IMR-90 (cell line): ENCODE measurements around the gene CD46. TPM values are rescaled to one million over a fixed set of nuclear protein-coding genes. Genes with fewer than 3 reads are reported as not detected.

Experiments
- ATAC-seq: fragments of 200-7000 bp; cut with Tn5 transposase; 2 replicates; pipeline ENCODE4 v1.9.1; 2020; ENCODE audit warnings: low read depth, mild to moderate bottlenecking, moderate library complexity
- BruUV-seq: library from RNA; stranded (reverse); fragments of 400-500 nt; replicated peaks from 2 replicates; lab custom pipeline; 2021; lab: Mats Ljungman, UMichigan
- CTCF ChIA-PET: fragments of 300-600 bp; formaldehyde crosslinking; extraction: SDS; loops from one replicate; lab custom pipeline; 2021; ENCODE audit warnings: antibody characterized with exemption; lab: Yijun Ruan, JAX
- POLR2A ChIA-PET: fragments of 300-600 bp; sonication (Branson Sonifier 250); formaldehyde crosslinking; loops from one replicate; lab custom pipeline; 2022; ENCODE audit warnings: antibody characterized with exemption; ENCODE audit not compliant: unreplicated experiment; lab: Charles Lee
- DNase-seq: peaks from one replicate; pipeline ENCODE4 v3.0.0; 2013
- H2AFZ ChIP-seq: replicated peaks from 2 replicates; pipeline ENCODE3; 2013; ENCODE audit warnings: low read length, mild to moderate bottlenecking; ENCODE audit not compliant: poor library complexity
- H2AK5ac ChIP-seq: 2 replicates; pipeline ENCODE4 v1.6.1; 2013; ENCODE audit warnings: low read depth, low read length, inconsistent platforms
- H2AK9ac ChIP-seq: replicated peaks from 2 replicates; pipeline ENCODE3; 2013; ENCODE audit warnings: mild to moderate bottlenecking, low read depth, low read length, moderate library complexity; ENCODE audit not compliant: poor library complexity
- H2BK120ac ChIP-seq: 2 replicates; pipeline ENCODE4 v1.6.1; 2013; ENCODE audit warnings: low read depth, low read length, inconsistent platforms
- H2BK15ac ChIP-seq: 3 replicates; pipeline ENCODE4 v1.6.1; 2013; ENCODE audit warnings: low read depth, low read length, inconsistent platforms
- H2BK20ac ChIP-seq: 2 replicates; pipeline ENCODE4 v1.6.1; 2013; ENCODE audit warnings: low read depth, mild to moderate bottlenecking, inconsistent platforms, low read length, moderate library complexity
- H2BK5ac ChIP-seq: 2 replicates; pipeline ENCODE4 v1.6.1; 2013; ENCODE audit warnings: mild to moderate bottlenecking, low read depth, low read length, inconsistent platforms; ENCODE audit not compliant: poor library complexity, severe bottlenecking
- H3K14ac ChIP-seq: replicated peaks from 2 replicates; pipeline ENCODE4 v1.6.1; 2013; ENCODE audit warnings: low read depth, low read length, inconsistent platforms
- H3K18ac ChIP-seq: 2 replicates; pipeline ENCODE4 v1.6.1; 2013; ENCODE audit warnings: low read depth, low read length, control low read depth
- H3K23ac ChIP-seq: 2 replicates; pipeline ENCODE4 v1.6.1; 2013; ENCODE audit warnings: low read depth, low read length, inconsistent platforms
- H3K27ac ChIP-seq: 2 replicates; pipeline ENCODE4 v1.5.1; 2013; ENCODE audit warnings: mild to moderate bottlenecking, control low read depth, low read length; ENCODE audit not compliant: insufficient read depth
- H3K27me3 ChIP-seq: 2 replicates; pipeline ENCODE4 v1.6.1; 2013; ENCODE audit warnings: low read length; ENCODE audit not compliant: control insufficient read depth, insufficient read depth
- H3K36me3 ChIP-seq: 2 replicates; pipeline ENCODE4 v1.6.1; 2013; ENCODE audit warnings: low read length, mixed read lengths; ENCODE audit not compliant: control insufficient read depth, insufficient read depth
- H3K4ac ChIP-seq: 2 replicates; pipeline ENCODE4 v1.6.1; 2013; ENCODE audit warnings: low read depth, low read length, inconsistent platforms
- H3K4me1 ChIP-seq: 2 replicates; pipeline ENCODE4 v1.6.1; 2013; ENCODE audit warnings: low read length, mixed read lengths; ENCODE audit not compliant: control insufficient read depth, insufficient read depth
- H3K4me2 ChIP-seq: 2 replicates; pipeline ENCODE4 v1.6.1; 2013; ENCODE audit warnings: low read depth, mild to moderate bottlenecking, control low read depth, low read length, moderate library complexity
- H3K4me3 ChIP-seq: 2 replicates; pipeline ENCODE4 v1.5.1; 2013; ENCODE audit warnings: low read depth, mild to moderate bottlenecking, control low read depth, low read length, moderate library complexity; ENCODE audit not compliant: insufficient read depth
- H3K56ac ChIP-seq: 2 replicates; pipeline ENCODE4 v1.6.1; 2013; ENCODE audit warnings: low read length, inconsistent platforms; ENCODE audit not compliant: insufficient read depth; ENCODE audit errors: extremely low read depth
- H3K79me1 ChIP-seq, 2 experiments: 2 replicates each; pipeline ENCODE4 v1.6.1; 2013; ENCODE audit warnings: low read length in 2 of 2, inconsistent platforms in 1 of 2, low read depth in 1 of 2
- H3K9ac ChIP-seq: 2 replicates; pipeline ENCODE4 v1.6.1; 2013; ENCODE audit warnings: low read depth, low read length, control low read depth
- H3K9me1 ChIP-seq: 2 replicates; pipeline ENCODE4 v1.6.1; 2013; ENCODE audit warnings: low read length, inconsistent platforms; ENCODE audit not compliant: insufficient read depth
- H3K9me3 ChIP-seq: 2 replicates; pipeline ENCODE4 v1.6.1; 2013; ENCODE audit warnings: low read length; ENCODE audit not compliant: control insufficient read depth, insufficient read depth
- H4K20me1 ChIP-seq: 2 replicates; pipeline ENCODE4 v1.6.1; 2013; ENCODE audit warnings: low read length, inconsistent platforms; ENCODE audit not compliant: insufficient read depth
- H4K5ac ChIP-seq: 2 replicates; pipeline ENCODE4 v1.6.1; 2013; ENCODE audit warnings: mild to moderate bottlenecking, low read depth, low read length, control low read depth
- H4K8ac ChIP-seq, 2 experiments: 2 replicates each; pipeline ENCODE4 v1.6.1; 2013; ENCODE audit warnings: low read depth in 2 of 2, low read length in 2 of 2, control low read depth in 1 of 2, inconsistent platforms in 1 of 2
- H4K91ac ChIP-seq: 2 replicates; pipeline ENCODE4 v1.6.1; 2013; ENCODE audit warnings: low read depth, low read length, inconsistent platforms; ENCODE audit not compliant: insufficient read depth
- BHLHE40 ChIP-seq: fragments of 150-350 bp; IDR thresholded peaks from 2 replicates; pipeline ENCODE4 v1.6.1; 2016; ENCODE audit warnings: mild to moderate bottlenecking, low read depth, low read length
- CEBPB ChIP-seq: IDR thresholded peaks from 2 replicates; pipeline ENCODE4 v1.6.1; 2012; ENCODE audit warnings: low read depth, low read length, improper control_type of control experiment
- CTCF ChIP-seq: conservative IDR thresholded peaks from 2 replicates; pipeline ENCODE4 v1.5.1; 2012; ENCODE audit warnings: mild to moderate bottlenecking, low read depth, low read length, improper control_type of control experiment
- MAFK ChIP-seq: IDR thresholded peaks from 2 replicates; pipeline ENCODE4 v1.6.1; 2012; ENCODE audit warnings: low read depth, low read length, improper control_type of control experiment
- MAZ ChIP-seq: IDR thresholded peaks from 2 replicates; pipeline ENCODE4 v1.6.1; 2012; ENCODE audit warnings: low read depth, mild to moderate bottlenecking, low read length, improper control_type of control experiment, moderate library complexity, borderline replicate concordance
- NFE2L2 ChIP-seq: fragments of 150-350 bp; IDR thresholded peaks from 2 replicates; pipeline ENCODE4 v1.6.1; 2016; ENCODE audit warnings: low read depth, mild to moderate bottlenecking, low read length
- POLR2A ChIP-seq: IDR thresholded peaks from 2 replicates; pipeline ENCODE4 v1.6.1; 2012; ENCODE audit warnings: mild to moderate bottlenecking, low read depth, low read length
- RCOR1 ChIP-seq: IDR thresholded peaks from 2 replicates; pipeline ENCODE4 v1.6.1; 2012; ENCODE audit warnings: mild to moderate bottlenecking, low read length, improper control_type of control experiment; ENCODE audit not compliant: insufficient replicate concordance
- RFX5 ChIP-seq: IDR thresholded peaks from 2 replicates; pipeline ENCODE4 v1.8.0; 2012; ENCODE audit warnings: low read depth, mild to moderate bottlenecking, low read length, moderate library complexity
- USF2 ChIP-seq: fragments of 150-350 bp; IDR thresholded peaks from 2 replicates; pipeline ENCODE4 v1.6.1; 2017; ENCODE audit warnings: mild to moderate bottlenecking, antibody characterized with exemption, low read length, low read depth
- WGBS, 2 experiments: methylation state at CpG; one replicate each; pipeline versions ENCODE4 v1.1.5 to v1.1.7; 2013; ENCODE audit warnings: missing lambda C conversion rate in 2 of 2; ENCODE audit not compliant: insufficient read length in 1 of 2; ENCODE audit errors: extremely low coverage in 2 of 2; 5-methylcytosine and 5-hydroxymethylcytosine counted together
- dilution Hi-C: fragments of 300-500 bp; cut with HindIII; formaldehyde crosslinking; loops from one replicate; pipeline ENCODE4 v1.14.3; 2018; ENCODE audit warnings: low sequenced_read_pairs; ENCODE audit not compliant: unreplicated experiment
- in situ Hi-C: fragments of 300-500 bp; cut with MboI; formaldehyde crosslinking; loops from 3 replicates; pipeline ENCODE4 v1.14.3; 2019; ENCODE audit warnings: low sequenced_read_pairs, inconsistent platforms, mixed read lengths
- intact Hi-C: fragments of 100-400 bp; cut with micrococcal nuclease; formaldehyde crosslinking; loops from 2 replicates; pipeline ENCODE4 v1.10.0; 2022
- polyA plus RNA-seq, 3 experiments: library from polyadenylated mRNA; depleted of rRNA; stranded (reverse); fragments of >200 nt; gene quantifications; 2 replicates each; pipeline ENCODE4 v1.2.3, GENCODE V29; 2012; ENCODE audit warnings: low replicate concordance in 1 of 3
- total RNA-seq: library from RNA; depleted of rRNA; stranded (reverse); fragments of >200 nt; gene quantifications from 2 replicates; pipeline ENCODE4 v1.2.3, GENCODE V29; 2012

Gene CD46
- total and polyA plus RNA-seq, 2 of the 4 experiments (the other 2 are of a cell fraction): 37.1 to 82.0 TPM

GRCh38 chr1:207804721-207805468 lies 53.0 kb downstream of the CD46 start (continued):
- TF ChIP-seq USF2: no peak

- H3K27me3 ChIP-seq: no peaks in the 10 kb centered on the region
- H2BK20ac ChIP-seq: peak overlapping the region; percentile 82
- intact Hi-C loops (no loop called here), dilution Hi-C loops (no loop called here), in situ Hi-C loops (no loop called here)
- H3K9me3 ChIP-seq: no peaks in the 10 kb centered on the region
- H2AK9ac ChIP-seq: peak overlapping the region; percentile 85
- no peak overlapping the region for H3K9ac ChIP-seq
- peak overlapping the region; percentile 78 for H3K23ac ChIP-seq
- no TSS peak for BruUV-seq
- ChIA-PET POLR2A (interaction anchor here (1.1 kb wide), 1 partner anchor 13 kb away, joined by 3 read pairs; no protein-coding TSS in a partner anchor), CTCF (interaction anchor here (0.6 to 1.1 kb wide), 3 partner anchors 9 to 53 kb away, joined by 3 to 13 read pairs (median 6); no protein-coding TSS in a partner anchor)
- H3K18ac ChIP-seq: peak overlapping the region; percentile 78
- peak overlapping the region; percentile 75 for H2AK5ac ChIP-seq
- peak overlapping the region; percentile 96 for H4K91ac ChIP-seq
- peak overlapping the region; percentile 82; the same call in 2 of the 3 replicates for H2BK15ac ChIP-seq
- H3K4ac ChIP-seq: peak overlapping the region; percentile 77
- WGBS, 2 experiments: 30% methylated on average over 2 of the region's 5 CpGs; no CpG with 5 or more reads in 1 of the 2 experiments
- H3K79me1 ChIP-seq: peaks cover 0 to 9% of the 10 kb centered on the region in 2 experiments; a peak in 1 of 4 replicates
- peak overlapping the region; percentile 86 for H2BK120ac ChIP-seq
- peak overlapping the region; percentile 83 for H2BK5ac ChIP-seq
- peak overlapping the region; percentile 86 for H2AFZ ChIP-seq
- H3K14ac ChIP-seq: peak overlapping the region; percentile 84
- no peak overlapping the region for H3K4me3 ChIP-seq
- H3K9me1 ChIP-seq: peaks cover 23% of the 10 kb centered on the region; the same call in 1 of the 2 replicates
- H4K5ac ChIP-seq: peak overlapping the region; percentile 74
- peak; percentile 98 for DNase-seq
- peak overlapping the region; percentile 75; the same call in 1 of the 2 replicates for H3K56ac ChIP-seq
- H4K8ac ChIP-seq: peak overlapping the region; percentile 93 to 95
- peak overlapping the region; percentile 69 for H3K27ac ChIP-seq
- peak overlapping the region; percentile 13; the same call in 1 of the 2 replicates for H3K4me2 ChIP-seq
- peak; percentile 93 for ATAC-seq
- H4K20me1 ChIP-seq: no peaks in the 10 kb centered on the region
- H3K4me1 ChIP-seq: peaks cover 14% of the 10 kb centered on the region
- peaks cover 22% of the 10 kb centered on the region; the same call in 1 of the 2 replicates for H3K36me3 ChIP-seq
- TF ChIP-seq RCOR1: peak; percentile 55
- peak; percentile 88 for TF ChIP-seq NFE2L2
- TF ChIP-seq BHLHE40: peak; percentile 43; the same call in 1 of the 2 replicates
- TF ChIP-seq USF2: no peak
- TF ChIP-seq CEBPB: peak; percentile 79
- peak; percentile 35; the same call in 1 of the 2 replicates for TF ChIP-seq MAFK
- no peak; the same call in 1 of the 2 replicates for TF ChIP-seq MAZ
- TF ChIP-seq RFX5: peak; percentile 58
- TF ChIP-seq POLR2A: no peak
- TF ChIP-seq CTCF: no peak; the same call in 1 of the 2 replicates
These were observed 54.1 kb downstream of the CD46 start for GRCh38 chr1:207805841-207806421.
